ENCODE results near the gene KIFC1.

GRCh38 chr6:33356295-33356694, 35.3 kb upstream of the KIFC1 start:
- no peak for TF ChIP-seq CTCF (IDR thresholded peaks at IDR 0.05 in 4 of 5, conservative IDR thresholded peaks at IDR 0.05 in 1 of 5)
- no peak for TF ChIP-seq POLR2A (IDR thresholded peaks at IDR 0.05)

Data from gastrocnemius medialis (tissue), 4 donors.